NCI-H2171 treated with DMSO at 0.1 percent for 48 hours (cell line): ENCODE results near the gene ZNF598.
"Not testable (repeated sequence)": the region's sequence is repeated elsewhere in the genome, so short reads cannot be mapped to it uniquely, and the experiment has no call there.

ENCODE experiments used
- DNase-seq: peaks from one replicate; lab custom pipeline; 2025; lab: John Stamatoyannopoulos, UW

The ZNF598 gene

DNA sequence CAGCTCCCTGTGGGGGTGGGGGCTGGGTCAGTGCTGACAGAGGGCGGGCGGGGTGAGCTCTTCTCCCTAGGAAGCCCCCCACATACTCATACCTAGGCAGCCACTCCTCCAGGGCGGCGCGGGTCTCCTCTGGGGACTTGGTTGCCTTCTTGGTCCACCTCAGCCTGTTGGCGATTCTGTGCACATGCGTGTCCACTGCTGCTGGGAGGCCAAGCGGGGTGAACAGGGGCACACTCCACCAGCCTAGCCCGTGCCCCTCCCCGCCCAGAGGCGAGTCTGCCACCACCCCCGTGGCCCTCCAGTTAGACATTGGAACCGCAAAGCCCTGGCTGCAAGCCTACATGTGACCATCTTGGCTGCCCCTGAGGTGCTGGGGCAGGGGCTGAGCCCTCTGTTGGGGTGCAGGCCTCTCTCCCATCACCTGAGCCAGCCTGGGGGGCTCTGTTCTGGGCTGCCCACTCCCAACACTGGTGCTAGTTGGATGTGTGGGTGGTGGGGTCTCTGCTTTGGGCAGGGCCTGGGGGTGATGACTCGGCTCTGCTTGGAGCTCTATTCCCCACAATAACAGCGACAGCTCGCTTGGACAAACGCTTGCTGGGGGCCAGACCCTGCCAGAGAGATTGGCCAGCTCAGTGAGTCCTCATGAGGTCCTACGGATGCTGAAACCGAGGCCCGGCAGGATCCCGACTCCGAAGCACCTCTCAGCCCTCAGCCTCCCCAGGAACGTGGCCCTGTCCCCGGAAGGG lies 30.6 kb upstream of the ZNF598 start:
- no peak for DNase-seq

DNA sequence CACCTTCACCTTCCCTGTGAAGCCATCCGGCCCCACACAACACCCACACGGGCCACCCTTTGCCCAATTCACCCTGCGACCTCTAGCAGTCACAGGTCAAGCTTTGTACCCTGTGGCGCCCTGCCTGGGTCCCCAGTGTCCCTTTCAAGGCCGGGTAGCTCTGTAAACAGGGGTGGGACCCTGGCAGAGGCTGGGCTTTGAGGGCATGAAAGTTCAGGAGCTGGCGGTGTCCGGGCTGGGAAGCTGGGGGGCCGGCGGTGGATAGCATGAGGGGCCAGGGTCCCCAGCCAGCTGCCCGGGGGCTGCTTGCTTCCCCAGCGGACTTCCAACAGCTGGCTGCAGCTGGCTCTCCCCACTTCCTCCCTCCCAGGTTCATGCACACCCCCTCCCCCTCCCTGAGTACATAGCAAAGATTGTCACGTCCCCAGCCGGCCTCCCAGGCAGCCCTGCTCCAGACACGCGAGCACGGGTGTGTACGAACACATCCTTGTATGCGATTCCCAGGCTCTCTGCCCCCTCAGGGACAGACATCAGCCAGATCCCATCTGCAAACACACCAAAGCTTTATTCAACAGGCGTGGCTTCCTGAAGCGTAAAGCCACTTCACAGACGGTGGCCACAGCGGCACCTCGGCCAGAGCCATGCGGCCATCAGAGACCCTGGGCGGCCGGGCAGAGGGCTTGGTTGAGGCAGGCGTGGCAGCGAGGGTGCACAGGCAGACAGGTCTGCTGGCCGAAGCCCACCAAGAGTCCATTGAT lies 29.8 kb upstream of the ZNF598 start:
- no peak for DNase-seq

DNA sequence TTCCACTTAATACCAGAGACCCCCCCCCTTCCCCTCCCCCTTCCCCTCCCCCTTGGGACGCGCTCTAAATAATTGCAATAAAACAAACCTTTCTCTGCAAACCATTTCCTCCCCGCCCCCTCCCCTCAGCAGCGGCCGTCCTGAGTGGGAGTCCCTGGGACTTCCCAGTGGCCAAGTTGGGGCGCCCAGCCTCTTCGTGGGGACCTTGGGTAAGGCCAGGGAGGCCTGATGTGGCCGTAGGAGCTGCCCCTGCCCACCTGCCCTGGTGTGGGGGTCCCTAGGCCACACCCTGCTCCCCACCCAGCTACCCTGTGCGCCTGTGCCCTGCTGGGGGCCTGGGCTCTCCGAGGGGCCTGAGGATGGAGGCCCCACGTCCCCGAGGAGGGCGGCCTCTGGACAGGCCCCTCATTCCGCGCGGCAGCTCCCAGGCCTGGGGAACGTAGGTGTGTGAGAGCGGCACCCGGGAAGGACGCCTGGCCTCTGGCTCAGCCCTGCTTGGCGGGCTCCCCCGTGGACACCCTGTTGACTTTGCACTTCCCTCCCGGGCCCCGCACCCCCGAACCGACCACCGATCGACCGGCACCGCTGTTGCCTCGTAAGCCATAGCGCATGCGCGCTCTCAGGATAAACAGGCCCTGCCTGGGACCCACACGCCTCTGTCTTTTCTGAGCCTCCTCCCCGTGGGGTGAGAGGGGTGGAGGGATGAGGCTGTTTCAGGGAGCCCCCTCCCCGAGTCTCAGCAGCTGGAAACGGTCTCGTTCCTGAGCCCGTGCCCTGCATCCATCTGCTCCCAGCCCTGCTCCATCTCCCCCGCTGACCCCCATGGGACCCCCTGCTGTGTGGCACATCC lies 29.0 kb upstream of the ZNF598 start:
- DNase-seq: no peak

DNA sequence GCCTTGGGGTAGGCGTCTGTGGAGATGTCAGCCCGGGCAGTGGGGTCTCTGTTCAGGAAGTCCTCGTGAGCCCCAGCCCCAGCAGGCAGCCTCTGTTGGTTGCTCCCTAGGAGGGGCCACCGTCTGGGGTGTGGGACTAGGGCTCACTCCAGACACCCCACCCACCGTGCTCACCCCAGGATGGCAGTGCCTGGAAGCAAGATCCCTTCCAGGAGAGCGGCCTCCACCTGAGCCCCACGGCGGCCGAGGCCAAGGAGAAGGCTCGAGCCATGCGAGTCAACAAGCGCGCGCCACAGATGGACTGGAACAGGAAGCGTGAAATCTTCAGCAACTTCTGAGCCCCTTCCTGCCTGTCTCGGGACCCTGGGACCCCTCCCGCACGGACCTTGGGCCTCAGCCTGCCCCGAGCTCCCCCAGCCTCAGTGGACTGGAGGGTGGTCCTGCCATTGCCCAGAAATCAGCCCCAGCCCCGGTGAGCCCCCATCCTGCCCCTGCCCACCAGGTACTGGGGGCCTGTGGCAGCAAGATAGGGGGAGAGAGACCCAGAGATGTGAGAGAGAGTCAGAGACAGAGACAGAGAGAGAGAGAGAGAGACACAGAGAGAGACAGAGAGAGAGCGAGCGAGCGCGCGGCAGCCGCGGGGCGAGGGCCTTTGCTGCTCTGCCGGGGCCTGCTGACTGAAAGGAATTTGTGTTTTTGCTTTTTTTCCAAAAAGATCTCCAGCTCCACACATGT lies 28.2 kb upstream of the ZNF598 start:
- no peak for DNase-seq

DNA sequence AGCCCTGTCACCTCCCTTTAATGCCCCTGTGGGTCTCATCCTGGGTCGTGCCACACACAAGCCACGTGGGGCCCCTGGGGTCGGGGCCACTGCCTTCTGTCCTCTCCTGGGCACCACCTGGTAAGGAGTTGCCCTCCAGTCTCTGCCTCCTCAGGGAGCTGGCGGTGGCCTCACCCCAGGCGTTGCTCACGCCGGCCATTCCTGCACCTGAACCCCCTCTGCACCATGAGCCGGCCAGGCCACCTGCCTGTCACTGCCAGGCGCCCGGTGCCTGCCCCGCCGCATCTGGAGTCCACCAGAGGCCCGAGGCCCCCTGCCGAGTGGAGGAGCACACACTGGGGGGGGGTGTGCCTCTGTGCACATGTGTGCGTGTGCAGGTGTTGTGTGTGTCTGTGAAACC lies 27.5 kb upstream of the ZNF598 start:
- no peak for DNase-seq

DNA sequence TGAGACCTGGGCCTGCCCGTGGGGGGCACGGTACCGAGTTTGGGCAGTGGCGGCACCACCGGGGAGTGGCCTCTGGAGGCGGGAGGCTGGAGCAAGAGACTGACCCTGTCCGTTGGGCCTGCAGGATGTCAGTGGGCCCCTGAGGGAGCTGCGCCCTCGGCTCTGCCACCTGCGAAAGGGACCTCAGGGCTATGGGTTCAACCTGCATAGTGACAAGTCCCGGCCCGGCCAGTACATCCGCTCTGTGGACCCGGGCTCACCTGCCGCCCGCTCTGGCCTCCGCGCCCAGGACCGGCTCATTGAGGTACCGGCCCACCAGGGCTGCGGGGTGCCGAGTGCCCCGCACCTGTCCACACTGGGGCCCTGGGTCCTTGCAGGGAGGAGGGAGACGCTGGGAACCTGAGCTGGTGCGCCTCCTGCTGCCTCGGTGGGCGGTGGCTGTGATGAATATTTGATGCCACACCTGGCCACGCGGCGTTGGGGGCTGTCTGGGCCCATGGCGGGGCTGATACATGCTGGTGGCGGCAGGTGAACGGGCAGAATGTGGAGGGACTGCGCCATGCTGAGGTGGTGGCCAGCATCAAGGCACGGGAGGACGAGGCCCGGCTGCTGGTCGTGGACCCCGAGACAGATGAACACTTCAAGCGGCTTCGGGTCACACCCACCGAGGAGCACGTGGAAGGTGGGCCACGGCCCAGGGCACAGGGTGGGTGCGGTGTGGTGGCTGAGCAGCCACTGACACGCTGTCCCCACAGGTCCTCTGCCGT lies 26.8 kb upstream of the ZNF598 start:
- DNase-seq: no peak

DNA sequence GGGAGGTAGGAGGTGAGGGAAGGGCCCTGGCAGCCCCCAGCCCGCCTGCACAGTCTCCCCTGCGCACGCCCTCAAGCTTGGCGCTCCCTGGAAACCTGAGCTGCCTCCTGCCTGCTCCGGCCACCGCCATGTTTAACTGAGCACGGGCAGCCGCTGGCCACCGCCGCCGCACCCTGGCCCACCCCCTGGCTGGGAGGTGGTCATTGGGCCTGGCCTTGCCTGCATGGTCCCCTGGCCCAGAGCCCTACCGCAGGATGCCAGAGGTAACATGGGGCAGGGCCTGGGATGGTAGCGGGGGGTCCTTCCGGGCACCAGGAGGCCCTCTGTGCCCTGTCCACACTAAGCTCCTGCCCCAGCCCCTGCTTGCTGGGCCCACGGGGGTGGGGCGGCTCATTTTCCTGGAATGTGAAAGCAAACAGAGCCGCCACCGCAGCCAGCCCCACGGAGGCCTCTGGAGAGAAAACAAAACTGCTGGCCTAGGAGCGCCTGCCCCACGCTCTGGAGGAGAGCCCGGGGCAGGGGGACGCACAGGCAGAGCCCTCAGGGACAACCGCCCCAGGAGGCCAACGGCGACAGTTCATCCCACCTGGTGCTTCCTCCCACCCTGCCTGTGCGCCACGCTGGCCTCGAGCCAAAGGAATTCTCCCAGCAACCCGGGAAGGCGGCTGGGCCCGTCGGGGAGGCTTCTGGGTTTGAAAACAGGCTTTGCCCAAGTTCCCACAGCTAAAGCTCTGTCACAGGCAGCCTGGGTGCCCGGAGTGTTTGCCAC lies 26.0 kb upstream of the ZNF598 start:
- peak; percentile 74 for DNase-seq

DNA sequence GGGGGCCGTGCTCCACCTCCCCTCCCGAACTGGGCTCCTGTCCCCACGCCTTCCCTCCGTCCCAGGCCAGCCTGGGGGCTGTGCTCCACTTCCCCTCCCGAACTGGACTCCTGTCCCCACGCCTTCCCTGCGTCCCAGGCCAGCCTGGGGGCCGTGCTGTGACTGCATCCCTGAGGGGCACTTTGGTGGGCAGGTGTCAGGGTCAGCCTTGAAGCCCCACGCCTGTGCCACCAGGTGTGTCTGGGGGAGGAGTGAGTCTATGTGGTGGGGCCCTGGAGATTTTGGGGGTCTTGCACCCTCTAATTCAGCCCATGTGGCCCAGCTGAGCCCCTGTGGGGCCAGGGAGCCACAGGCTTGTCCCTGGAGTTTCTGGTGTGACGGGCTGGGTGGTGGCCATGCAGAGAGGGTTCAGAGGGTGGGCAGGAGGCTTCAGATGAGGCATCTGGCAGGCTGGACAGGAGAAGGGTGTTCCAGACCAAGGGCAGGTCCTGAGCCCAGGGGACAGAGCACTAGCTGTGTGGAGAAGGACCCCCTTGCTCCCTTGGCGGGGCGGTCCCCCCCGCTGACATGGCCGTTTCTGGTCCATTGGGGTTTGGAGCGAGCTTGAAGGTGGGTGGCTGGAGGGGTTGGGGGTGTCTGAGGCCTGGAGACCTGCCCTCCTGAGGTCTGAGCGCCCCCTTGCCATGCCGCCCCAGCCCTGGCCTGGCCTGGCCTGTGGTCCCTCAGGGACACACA lies 25.2 kb upstream of the ZNF598 start:
- DNase-seq: no peak

DNA sequence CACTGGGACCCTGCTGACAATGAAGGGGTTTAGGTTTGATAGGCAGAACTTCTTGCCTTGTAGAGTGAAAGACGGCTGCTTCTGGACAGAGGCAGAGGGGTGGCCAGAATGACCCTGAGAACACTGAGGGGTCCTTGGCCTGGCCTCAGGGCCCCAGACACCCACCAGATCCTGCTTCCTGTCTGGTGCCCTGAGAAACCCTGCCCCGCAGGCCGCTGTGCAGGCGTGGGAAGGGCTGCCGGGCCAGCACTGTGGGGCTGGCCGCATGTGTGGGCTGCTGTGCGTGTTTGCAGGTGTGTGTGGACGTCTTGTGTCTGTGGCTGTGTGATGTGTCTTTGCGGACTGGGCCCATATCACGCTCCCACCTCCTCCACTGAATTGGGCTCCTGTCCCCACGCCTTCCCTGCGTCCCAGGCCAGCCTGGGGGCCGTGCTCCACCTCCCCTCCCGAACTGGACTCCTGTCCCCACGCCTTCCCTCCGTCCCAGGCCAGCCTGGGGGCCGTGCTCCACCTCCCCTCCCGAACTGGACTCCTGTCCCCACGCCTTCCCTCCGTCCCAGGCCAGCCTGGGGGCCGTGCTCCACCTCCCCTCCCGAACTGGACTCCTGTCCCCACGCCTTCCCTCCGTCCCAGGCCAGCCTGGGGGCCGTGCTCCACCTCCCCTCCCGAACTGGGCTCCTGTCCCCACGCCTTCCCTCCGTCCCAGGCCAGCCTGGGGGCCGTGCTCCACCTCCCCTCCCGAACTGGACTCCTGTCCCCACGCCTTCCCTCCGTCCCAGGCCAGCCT lies 24.5 kb upstream of the ZNF598 start:
- DNase-seq: not testable (repeated sequence)

DNA sequence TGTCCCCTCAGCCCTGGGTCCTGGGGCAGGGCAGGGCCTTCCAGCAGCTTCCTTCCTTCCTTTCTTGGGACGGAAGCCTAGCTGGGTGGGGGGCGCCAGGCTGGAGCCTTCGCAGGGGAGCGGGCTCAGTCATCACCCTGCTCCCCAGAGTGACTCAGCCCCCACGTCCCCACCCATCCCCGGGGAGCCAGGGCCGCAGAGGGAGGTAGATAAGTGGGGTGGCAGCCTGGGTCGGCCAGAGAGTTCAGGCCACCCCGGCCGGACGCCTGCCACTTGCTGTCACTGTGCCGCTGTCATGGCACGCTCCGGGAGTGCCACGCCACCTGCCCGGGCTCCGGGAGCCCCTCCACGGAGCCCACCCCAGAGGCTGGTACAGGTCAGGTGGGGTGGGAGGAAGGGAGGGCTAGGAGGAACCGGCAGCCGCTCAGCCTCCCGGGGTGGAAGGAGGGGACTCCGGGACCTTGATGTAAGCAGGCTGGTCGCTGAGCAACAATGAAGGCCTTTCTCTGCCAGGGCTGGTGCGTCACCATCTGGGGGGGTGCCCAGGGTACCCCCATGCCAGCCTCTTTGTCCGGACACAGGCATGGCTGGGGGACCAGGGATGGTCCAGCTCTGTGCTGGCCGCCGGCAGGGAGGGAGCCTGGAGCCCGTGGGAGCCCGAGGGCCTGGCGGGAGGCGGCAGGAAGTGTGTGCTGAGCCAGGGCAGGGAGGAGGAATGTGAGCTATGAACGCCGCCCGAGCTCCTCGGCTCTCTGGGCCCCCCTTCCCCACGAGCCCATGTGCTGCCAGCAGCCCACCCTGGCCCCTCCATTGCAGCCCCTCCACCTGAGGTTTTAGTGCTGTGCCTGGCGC lies 23.7 kb upstream of the ZNF598 start:
- DNase-seq: no peak

DNA sequence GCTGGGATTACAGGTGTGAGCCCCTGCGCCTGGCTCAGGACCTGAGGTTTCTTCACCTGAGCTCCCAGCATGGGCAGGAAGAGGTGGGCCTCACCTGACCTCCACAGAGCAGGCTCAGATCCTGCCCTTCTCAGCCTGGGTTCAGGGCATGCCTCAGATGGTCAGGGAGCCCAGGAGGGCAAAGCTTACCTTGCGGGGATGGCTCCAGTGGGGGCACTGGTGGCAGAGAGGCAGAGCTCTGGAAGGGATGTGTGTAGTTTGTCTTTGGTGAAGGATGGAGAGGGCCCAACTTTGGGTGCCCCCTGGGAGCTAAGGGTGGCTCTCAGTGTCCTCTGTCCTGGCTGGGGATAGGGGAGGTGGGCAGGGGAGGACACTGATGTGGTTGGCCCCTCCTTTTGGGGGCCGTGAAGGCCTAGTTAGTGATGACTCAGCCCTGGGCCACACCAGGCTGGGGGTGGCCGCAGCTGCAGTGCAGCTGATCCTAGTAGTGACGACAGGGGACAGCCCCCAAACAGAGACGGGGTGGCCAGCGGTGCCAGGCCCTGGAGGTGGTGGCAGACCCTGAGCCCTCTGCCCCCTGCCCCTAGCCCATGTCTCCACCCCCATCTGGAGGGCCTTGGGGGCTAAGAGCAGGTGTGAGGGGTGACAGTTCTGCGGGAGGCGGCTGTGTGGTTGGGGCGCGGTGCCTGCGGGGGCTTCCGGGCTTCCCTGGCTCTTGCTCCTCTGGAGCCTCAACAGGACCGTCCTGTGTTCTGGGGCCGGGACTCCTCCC lies 22.9 kb upstream of the ZNF598 start:
- no peak for DNase-seq

DNA sequence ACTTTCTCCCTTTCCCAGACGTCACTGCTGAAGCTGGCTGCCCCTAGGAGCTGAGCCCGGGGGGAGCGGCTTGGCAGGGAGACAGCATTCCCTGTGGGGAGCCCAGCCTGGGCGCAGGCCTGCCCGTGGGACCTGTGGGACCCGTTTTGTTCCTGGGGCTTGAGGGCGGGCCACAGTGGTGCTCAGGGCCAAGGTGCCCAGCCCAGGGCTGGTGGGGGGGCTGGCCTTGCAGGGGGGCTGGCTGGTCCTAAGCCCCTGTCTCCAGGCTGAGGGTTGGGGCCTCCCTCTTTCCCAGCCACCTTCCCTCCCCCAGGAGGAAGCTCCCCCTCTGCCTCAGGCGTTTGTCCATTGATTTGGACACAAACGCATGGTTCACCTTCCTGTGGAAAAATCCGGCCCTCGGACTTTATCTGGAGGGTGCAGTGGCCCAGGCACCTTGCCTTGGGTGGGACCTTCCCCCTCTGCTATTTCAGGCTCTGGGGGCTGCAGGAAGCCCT lies 21.5 kb upstream of the ZNF598 start:
- DNase-seq: no peak

DNA sequence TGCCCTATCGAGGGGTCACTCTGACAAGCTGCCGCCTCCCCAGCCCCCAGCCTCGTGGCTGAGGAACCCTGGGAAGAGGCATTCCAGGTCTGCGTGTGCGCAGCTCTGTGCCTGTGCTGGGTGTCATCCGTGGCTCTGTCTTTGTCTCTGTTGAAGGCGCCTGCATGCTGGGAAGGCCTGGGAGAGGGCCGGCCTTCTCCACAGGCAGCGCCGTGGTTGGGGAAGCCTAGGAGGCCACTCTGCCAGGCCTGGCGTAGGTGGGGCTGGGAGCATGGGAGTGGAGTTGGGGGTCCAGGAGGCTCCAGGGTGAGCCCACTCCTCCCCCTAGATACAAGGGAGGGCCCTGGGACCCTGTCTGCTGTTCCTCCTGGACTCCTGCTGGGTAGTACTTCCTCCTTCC lies 20.4 kb upstream of the ZNF598 start:
- no peak for DNase-seq

DNA sequence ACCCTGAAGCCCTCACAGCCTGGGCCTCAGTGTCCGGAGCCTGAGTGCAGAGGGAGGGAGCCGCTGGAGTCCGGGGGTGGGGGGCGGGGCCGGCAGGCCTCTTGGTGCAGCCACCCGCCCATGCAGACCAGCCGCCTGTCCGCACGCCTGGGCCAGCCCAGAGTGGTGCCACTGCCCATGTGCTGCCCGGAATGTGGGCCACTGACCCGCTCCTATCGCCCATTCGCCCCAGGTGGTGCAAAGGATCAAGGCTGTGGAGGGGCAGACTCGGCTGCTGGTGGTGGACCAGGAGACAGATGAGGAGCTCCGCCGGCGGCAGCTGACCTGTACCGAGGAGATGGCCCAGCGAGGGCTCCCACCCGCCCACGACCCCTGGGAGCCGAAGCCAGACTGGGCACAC lies 19.7 kb upstream of the ZNF598 start:
- DNase-seq: no peak

DNA sequence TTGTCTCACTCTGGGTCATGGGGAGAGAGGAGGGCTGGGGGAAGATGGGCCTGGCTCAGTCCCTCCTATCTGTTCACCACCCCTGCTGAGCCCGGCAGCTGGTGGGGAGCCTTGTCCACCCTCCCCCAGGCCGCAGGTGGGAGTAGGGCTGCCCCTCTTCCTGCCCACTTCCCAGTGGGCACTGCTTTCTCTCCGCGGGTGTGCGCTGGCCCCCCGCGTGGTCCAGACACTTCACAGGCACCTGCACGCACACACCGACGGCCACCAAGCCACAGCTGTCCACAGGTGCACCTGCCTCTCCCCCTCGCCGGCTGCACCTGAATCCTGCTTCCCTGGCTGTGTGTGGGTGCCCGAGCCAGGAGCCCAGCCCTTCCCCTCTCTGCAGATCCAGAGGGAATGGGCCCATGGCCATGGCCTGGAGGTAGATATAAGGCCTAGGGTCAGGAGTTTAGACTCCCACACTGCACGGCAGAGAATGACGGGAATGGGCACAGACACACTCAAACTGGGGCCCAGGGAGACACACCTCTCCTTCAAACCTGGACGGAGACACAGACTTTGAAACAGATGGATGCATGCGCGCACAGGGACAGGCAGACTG lies 19.1 kb upstream of the ZNF598 start:
- no peak for DNase-seq

DNA sequence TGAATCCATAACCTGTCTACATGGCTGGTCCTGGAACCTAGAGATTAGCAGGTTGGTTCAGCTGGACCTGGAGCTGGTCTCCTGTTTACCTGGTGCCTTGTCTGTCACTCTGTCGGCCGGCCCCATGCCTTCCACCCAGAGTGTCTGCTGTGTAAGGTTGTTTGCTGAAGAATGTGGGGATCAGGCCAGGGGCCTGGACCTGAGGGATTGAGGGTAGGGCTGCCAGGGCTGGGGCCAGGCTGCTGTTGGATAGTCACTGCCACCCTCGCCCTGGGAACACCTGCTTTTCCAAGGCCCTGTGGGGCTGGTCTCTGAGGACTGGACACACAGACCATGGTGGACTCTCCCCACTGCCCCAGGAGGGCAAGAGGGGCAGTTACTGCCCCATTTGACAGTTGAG lies 18.5 kb upstream of the ZNF598 start:
- DNase-seq: no peak
